Measurements from ENCODE around the gene GGCT.

GRCh38 chr7:30485667-30486066 lies 19.0 kb downstream of the GGCT start:
- TF ChIP-seq GATA2 (IDR thresholded peaks at IDR 0.05; ENCODE audit: low read depth, low read length) (no peak), GATA3 (IDR thresholded peaks at IDR 0.05; ENCODE audit: low read depth, low read length) (no peak)

Measured in SH-SY5Y (cell line).